CD14-positive monocyte (primary cell): ENCODE measurements around the gene LTBP1. TPM values are rescaled to one million over a fixed set of nuclear protein-coding genes. Genes with fewer than 3 reads are reported as not detected.

Source experiments
- DNase-seq, 3 donors: peaks; one replicate each; pipeline ENCODE4 v3.0.0-alpha.2; 2011 to 2022
- H2AFZ ChIP-seq: 2 replicates; pipeline ENCODE4 v1.6.0; 2012; ENCODE audit warnings: mild to moderate bottlenecking, low read depth, low read length, inconsistent platforms; ENCODE audit not compliant: insufficient read depth, poor library complexity, severe bottlenecking
- H3K27ac ChIP-seq, 2 donors: 1 replicate in 1 of 2; 2 replicates in 1 of 2; pipeline ENCODE4 v1.5.1; 2012 to 2013; ENCODE audit warnings: low read length in 2 of 2, control low read depth in 1 of 2, inconsistent platforms in 1 of 2, low read depth in 1 of 2, mild to moderate bottlenecking in 1 of 2
- H3K27me3 ChIP-seq, 2 donors: one replicate each; pipeline versions ENCODE4 v1.6.0 to v1.6.1; 2011 to 2013; ENCODE audit warnings: low read length in 2 of 2; ENCODE audit not compliant: control insufficient read depth in 2 of 2, insufficient read depth in 2 of 2
- H3K36me3 ChIP-seq, 2 donors: replicated peaks in 1 of 2; 1 replicate in 1 of 2; 2 replicates in 1 of 2; pipeline versions ENCODE4 v1.5.1 to v1.6.1; 2012 to 2013; ENCODE audit warnings: low read length in 2 of 2, control low read depth in 1 of 2, inconsistent platforms in 1 of 2, mild to moderate bottlenecking in 1 of 2; ENCODE audit not compliant: insufficient read depth in 2 of 2, control insufficient read depth in 1 of 2
- H3K4me1 ChIP-seq, 2 donors: 1 replicate in 1 of 2; 2 replicates in 1 of 2; pipeline versions ENCODE4 v1.5.1 to v1.6.1; 2012 to 2013; ENCODE audit warnings: low read length in 2 of 2, control low read depth in 1 of 2, inconsistent platforms in 1 of 2, mild to moderate bottlenecking in 1 of 2, moderate library complexity in 1 of 2; ENCODE audit not compliant: insufficient read depth in 2 of 2, control insufficient read depth in 1 of 2
- H3K4me2 ChIP-seq: replicated peaks from 2 replicates; pipeline ENCODE3; 2012; ENCODE audit warnings: low read length, moderate library complexity, mild to moderate bottlenecking; ENCODE audit not compliant: poor library complexity, severe bottlenecking; ENCODE audit errors: extremely low read depth
- H3K4me3 ChIP-seq, 3 experiments: fragments of 200-600 bp in 1 of 3; sonication (generic) in 1 of 3; replicated peaks in 1 of 3; 1 replicate in 2 of 3; 2 replicates in 1 of 3; pipeline ENCODE4 v1.5.1; 2011 to 2013; ENCODE audit warnings: low read length in 3 of 3, mild to moderate bottlenecking in 3 of 3, control low read depth in 2 of 3, low read depth in 2 of 3, inconsistent platforms in 1 of 3, moderate library complexity in 1 of 3
- H3K79me2 ChIP-seq: 2 replicates; pipeline ENCODE4 v1.6.0; 2012; ENCODE audit warnings: mild to moderate bottlenecking, control low read depth, inconsistent platforms, low read length, moderate library complexity; ENCODE audit not compliant: insufficient read depth
- H3K9ac ChIP-seq: 2 replicates; pipeline ENCODE4 v1.6.0; 2017; ENCODE audit warnings: low read length, mild to moderate bottlenecking; ENCODE audit not compliant: insufficient read depth, poor library complexity, severe bottlenecking
- H3K9me3 ChIP-seq, 2 donors: replicated peaks in 1 of 2; 1 replicate in 1 of 2; 2 replicates in 1 of 2; pipeline versions ENCODE4 v1.5.1 to v1.6.1; 2012 to 2013; ENCODE audit warnings: low read length in 2 of 2, control low read depth in 1 of 2; ENCODE audit not compliant: control insufficient read depth in 1 of 2, insufficient read depth in 1 of 2
- H4K20me1 ChIP-seq: 2 replicates; pipeline ENCODE4 v1.6.0; 2012; ENCODE audit warnings: mild to moderate bottlenecking, low read length, control low read depth, moderate library complexity; ENCODE audit not compliant: insufficient read depth
- H3K27ac Mint-ChIP-seq, 7 donors: one replicate each; pipeline ENCODE4 v1.8.0; 2020; ENCODE audit warnings: mild to moderate bottlenecking in 7 of 7, mixed read lengths in 7 of 7, moderate library complexity in 6 of 7, inconsistent platforms in 2 of 7
- H3K27me3 Mint-ChIP-seq, 3 donors: one replicate each; pipeline ENCODE4 v1.8.0; 2021 to 2022; ENCODE audit warnings: low read depth in 3 of 3, mild to moderate bottlenecking in 3 of 3, mixed read lengths in 3 of 3, moderate library complexity in 3 of 3, inconsistent platforms in 1 of 3
- H3K36me3 Mint-ChIP-seq, 2 donors: one replicate each; pipeline ENCODE4 v1.8.0; 2020; ENCODE audit warnings: mixed read lengths in 2 of 2, inconsistent platforms in 1 of 2, mild to moderate bottlenecking in 1 of 2
- H3K4me1 Mint-ChIP-seq: one replicate; pipeline ENCODE4 v1.8.0; 2020; ENCODE audit warnings: mild to moderate bottlenecking, mixed read lengths
- H3K4me3 Mint-ChIP-seq, 2 donors: one replicate each; pipeline ENCODE4 v1.8.0; 2020; ENCODE audit warnings: mild to moderate bottlenecking in 2 of 2, mixed read lengths in 2 of 2, moderate library complexity in 1 of 2
- H3K9me3 Mint-ChIP-seq, 7 donors: one replicate each; pipeline ENCODE4 v1.8.0; 2020 to 2022; ENCODE audit warnings: mixed read lengths in 7 of 7, mild to moderate bottlenecking in 6 of 7, moderate library complexity in 6 of 7, inconsistent platforms in 2 of 7
- CTCF ChIP-seq: fragments of 200-600 bp; IDR thresholded peaks from one replicate; pipeline ENCODE4 v1.8.0; 2022; ENCODE audit warnings: antibody characterized with exemption, mild to moderate bottlenecking
- WGBS: methylation state at CpG from one replicate; pipeline ENCODE4 v1.1.5; 2013; ENCODE audit warnings: missing lambda C conversion rate; ENCODE audit not compliant: insufficient coverage; 5-methylcytosine and 5-hydroxymethylcytosine counted together
- intact Hi-C, 2 donors: fragments of 100-400 bp; cut with micrococcal nuclease; formaldehyde crosslinking; loops; one replicate each; pipeline versions ENCODE4 v1.15.0 to v1.15.1; 2023
- polyA plus RNA-seq, 3 donors: library from polyadenylated mRNA; depleted of rRNA in 1 of 3; unstranded in 2 of 3; stranded (reverse) in 1 of 3; fragments of 300-500 nt in 2 of 3; fragments of >200 nt in 1 of 3; fragmentation: Illumina TruSeq in 2 of 3; gene quantifications; 1 replicate in 2 of 3; 2 replicates in 1 of 3; pipeline ENCODE4 v1.2.3, GENCODE V29; 2012 to 2021

LTBP1 gene
- polyA plus RNA-seq, 3 donors = 0.18 to 0.24 TPM; not detected in 1

- TF ChIP-seq CTCF = no peak
- peaks cover 0 to 2% (median 0%) of the 10 kb centered on the region in 7 donors for H3K9me3 Mint-ChIP-seq
These were observed 168.4 kb downstream of the LTBP1 start for GRCh38 chr2:33115196-33115595.

GRCh38 chr2:33115728-33116127 is 169.0 kb downstream of the LTBP1 start:
- no peaks in the 10 kb centered on the region for H3K36me3 Mint-ChIP-seq
- no peak for DNase-seq
- no CpG with 5 or more reads among the region's 1 CpG for WGBS
- Histone ChIP-seq H3K36me3 (no peaks in the 10 kb centered on the region), H3K27me3 (no peaks in the 10 kb centered on the region), H3K4me3 (no peak overlapping the region), H3K27ac (no peak overlapping the region), H3K79me2 (no peaks in the 10 kb centered on the region), H4K20me1 (no peaks in the 10 kb centered on the region), H3K9ac (no peak overlapping the region), H3K4me2 (no peak overlapping the region), H3K9me3 (no peaks in the 10 kb centered on the region), H3K4me1 (no peaks in the 10 kb centered on the region), H2AFZ (no peak overlapping the region)
- no peaks in the 10 kb centered on the region for H3K4me1 Mint-ChIP-seq
- H3K9me3 Mint-ChIP-seq = peaks cover 0 to 2% (median 0%) of the 10 kb centered on the region in 7 donors
- H3K27me3 Mint-ChIP-seq = peaks cover 2 to 6% (median 5%) of the 10 kb centered on the region in 3 donors
- TF ChIP-seq CTCF = no peak
- no peak overlapping the region for H3K4me3 Mint-ChIP-seq
- no peak overlapping the region for H3K27ac Mint-ChIP-seq
- intact Hi-C loops = no loop called here

More at GRCh38 chr2:33115196-33115595, 168.4 kb downstream of the LTBP1 start:
- DNase-seq = no peak
- H3K36me3 ChIP-seq = no peaks in the 10 kb centered on the region
- Mint-ChIP-seq H3K36me3 (no peaks in the 10 kb centered on the region), H3K27ac (no peak overlapping the region), H3K27me3 (peaks cover 2 to 6% (median 5%) of the 10 kb centered on the region in 3 donors), H3K4me3 (no peak overlapping the region), H3K4me1 (no peaks in the 10 kb centered on the region)
- H3K4me3 ChIP-seq = no peak overlapping the region
- H3K79me2 ChIP-seq = no peaks in the 10 kb centered on the region
- no CpG with 5 or more reads among the region's 2 CpGs for WGBS
- intact Hi-C loops = no loop called here
- no peaks in the 10 kb centered on the region for H3K9me3 ChIP-seq
- H4K20me1 ChIP-seq = no peaks in the 10 kb centered on the region
- H3K4me2 ChIP-seq = no peak overlapping the region
- H2AFZ ChIP-seq = no peak overlapping the region
- no peak overlapping the region for H3K9ac ChIP-seq
- H3K4me1 ChIP-seq = no peaks in the 10 kb centered on the region
- H3K27me3 ChIP-seq = no peaks in the 10 kb centered on the region
- H3K27ac ChIP-seq = no peak overlapping the region
